Measurements from ENCODE around the gene PHC3. TPM values are rescaled to one million over a fixed set of nuclear protein-coding genes. Genes with fewer than 3 reads are reported as not detected.

Gene PHC3
- total RNA-seq, 2 experiments from 2014 or later = 143 to 150 TPM

GRCh38 chr3:170154569-170155143 is 26.9 kb downstream of the PHC3 start:
- Mint-ChIP-seq H3K27me3 (no peaks in the 10 kb centered on the region), H3K36me3 (ENCODE audit: low read depth) (peaks cover 63% of the 10 kb centered on the region), H3K4me3 (peak overlapping the region; percentile 85), H3K4me1 (ENCODE audit: low read depth) (peaks cover 66% of the 10 kb centered on the region), H3K27ac (peak overlapping the region; percentile 92), H3K9me3 (no peaks in the 10 kb centered on the region)
- H3K9me3 ChIP-seq (ENCODE audit: control insufficient read depth in 1 of 2, insufficient read depth in 1 of 2, low read length in 2 of 2) = no peaks in the 10 kb centered on the region
- TF ChIP-seq, protein P1, sequence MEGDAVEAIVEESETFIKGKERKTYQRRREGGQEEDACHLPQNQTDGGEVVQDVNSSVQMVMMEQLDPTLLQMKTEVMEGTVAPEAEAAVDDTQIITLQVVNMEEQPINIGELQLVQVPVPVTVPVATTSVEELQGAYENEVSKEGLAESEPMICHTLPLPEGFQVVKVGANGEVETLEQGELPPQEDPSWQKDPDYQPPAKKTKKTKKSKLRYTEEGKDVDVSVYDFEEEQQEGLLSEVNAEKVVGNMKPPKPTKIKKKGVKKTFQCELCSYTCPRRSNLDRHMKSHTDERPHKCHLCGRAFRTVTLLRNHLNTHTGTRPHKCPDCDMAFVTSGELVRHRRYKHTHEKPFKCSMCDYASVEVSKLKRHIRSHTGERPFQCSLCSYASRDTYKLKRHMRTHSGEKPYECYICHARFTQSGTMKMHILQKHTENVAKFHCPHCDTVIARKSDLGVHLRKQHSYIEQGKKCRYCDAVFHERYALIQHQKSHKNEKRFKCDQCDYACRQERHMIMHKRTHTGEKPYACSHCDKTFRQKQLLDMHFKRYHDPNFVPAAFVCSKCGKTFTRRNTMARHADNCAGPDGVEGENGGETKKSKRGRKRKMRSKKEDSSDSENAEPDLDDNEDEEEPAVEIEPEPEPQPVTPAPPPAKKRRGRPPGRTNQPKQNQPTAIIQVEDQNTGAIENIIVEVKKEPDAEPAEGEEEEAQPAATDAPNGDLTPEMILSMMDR (IDR thresholded peaks at IDR 0.05) = no peak
- peak in 3 of 14 experiments; percentile 28 to 44 (median 33) for DNase-seq
- H3K36me3 ChIP-seq (ENCODE audit: insufficient read depth, low read length) = peaks cover 17% of the 10 kb centered on the region
- peak overlapping the region; percentile 3 to 60 for H3K27ac ChIP-seq (ENCODE audit: low read depth in 1 of 2, low read length in 2 of 2)
- ATAC-seq (ENCODE audit: poor library complexity) = peak; percentile 89
- peaks cover 35% of the 10 kb centered on the region for H3K4me1 ChIP-seq (ENCODE audit: insufficient read depth, low read length)
- intact Hi-C loops (cut with DNase I, micrococcal nuclease) = loop anchor here in 1 of 2 experiments (2.0 kb wide), 1 partner anchor 26 kb away; the partner anchor contains the start of gene PHC3
- ChIA-PET POLR2A (interaction anchor here (0.5 to 2.7 kb wide), 15 partner anchors 9 to 383 kb away, joined by 3 to 30 read pairs (median 4); partner anchors contain the start of genes PHC3, PRKCI and SEC62), CTCF (interaction anchor here (0.6 to 1.5 kb wide), 3 partner anchors 9 to 17 kb away, joined by 3 read pairs; no protein-coding TSS in a partner anchor)
- H3K27me3 ChIP-seq (ENCODE audit: control insufficient read depth in 1 of 2, insufficient read depth in 2 of 2, low read length in 2 of 2) = no peaks in the 10 kb centered on the region
- H3K4me3 ChIP-seq (ENCODE audit: low read length) = no peak overlapping the region

- H3K36me3 ChIP-seq (ENCODE audit: insufficient read depth, low read length) = peaks cover 19% of the 10 kb centered on the region
- POLR2A ChIA-PET = interaction anchor here (0.8 to 2.7 kb wide), 14 partner anchors 10 to 382 kb away, joined by 3 to 30 read pairs (median 4); partner anchors contain the start of genes PHC3, PRKCI and SEC62
- peaks cover 63% of the 10 kb centered on the region for H3K4me1 Mint-ChIP-seq (ENCODE audit: low read depth)
- TF ChIP-seq, protein P1 (IDR thresholded peaks at IDR 0.05) = no peak
- peaks cover 35% of the 10 kb centered on the region for H3K4me1 ChIP-seq (ENCODE audit: insufficient read depth, low read length)
- intact Hi-C loops (cut with DNase I, micrococcal nuclease) = loop anchor here in 1 of 2 experiments (2.0 kb wide), 1 partner anchor 27 kb away; the partner anchor contains the start of gene PHC3
- ATAC-seq (ENCODE audit: poor library complexity) (no peak), DNase-seq (no peak)
- no peak overlapping the region for H3K4me3 ChIP-seq (ENCODE audit: low read length)
- H3K9me3 Mint-ChIP-seq = no peaks in the 10 kb centered on the region
- H3K27ac ChIP-seq (ENCODE audit: low read depth in 1 of 2, low read length in 2 of 2) = peak overlapping the region; percentile 1 to 60
- peaks cover 63% of the 10 kb centered on the region for H3K36me3 Mint-ChIP-seq (ENCODE audit: low read depth)
- no peaks in the 10 kb centered on the region for H3K27me3 ChIP-seq (ENCODE audit: control insufficient read depth in 1 of 2, insufficient read depth in 2 of 2, low read length in 2 of 2)
- H3K27me3 Mint-ChIP-seq = no peaks in the 10 kb centered on the region
- peak overlapping the region; percentile 85 for H3K4me3 Mint-ChIP-seq
- CTCF ChIA-PET = interaction anchor here (1.3 to 1.5 kb wide), 2 partner anchors 15 to 18 kb away, joined by 3 read pairs; no protein-coding TSS in a partner anchor
- H3K27ac Mint-ChIP-seq = peak overlapping the region; percentile 92
- no peaks in the 10 kb centered on the region for H3K9me3 ChIP-seq (ENCODE audit: control insufficient read depth in 1 of 2, insufficient read depth in 1 of 2, low read length in 2 of 2)
Measured at GRCh38 chr3:170154084-170154483, 27.4 kb downstream of the PHC3 start.

- CTCF ChIA-PET = no interaction called here
Measured at GRCh38 chr3:170151536-170151935, 30.0 kb downstream of the PHC3 start.

More at GRCh38 chr3:170151536-170151935, 30.0 kb downstream of the PHC3 start:
- peaks cover 69% of the 10 kb centered on the region for H3K36me3 Mint-ChIP-seq (ENCODE audit: low read depth)
- no peak overlapping the region for H3K4me3 ChIP-seq (ENCODE audit: low read length)
- POLR2A ChIA-PET = interaction anchor here (0.9 to 1.2 kb wide), 2 partner anchors 27 to 71 kb away, joined by 3 read pairs; partner anchors contain the start of gene PRKCI
- H3K27ac ChIP-seq (ENCODE audit: low read depth in 1 of 2, low read length in 2 of 2) = no peak overlapping the region
- H3K36me3 ChIP-seq (ENCODE audit: insufficient read depth, low read length) = peaks cover 19% of the 10 kb centered on the region
- no peaks in the 10 kb centered on the region for H3K27me3 Mint-ChIP-seq
- no peaks in the 10 kb centered on the region for H3K9me3 ChIP-seq (ENCODE audit: control insufficient read depth in 1 of 2, insufficient read depth in 1 of 2, low read length in 2 of 2)
- intact Hi-C loops (cut with DNase I, micrococcal nuclease) = no loop called here
- TF ChIP-seq, protein P1 (IDR thresholded peaks at IDR 0.05) = no peak
- peaks cover 53% of the 10 kb centered on the region for H3K4me1 Mint-ChIP-seq (ENCODE audit: low read depth)
- DNase-seq (no peak), ATAC-seq (ENCODE audit: poor library complexity) (no peak)
- H3K9me3 Mint-ChIP-seq = no peaks in the 10 kb centered on the region
- H3K4me1 ChIP-seq (ENCODE audit: insufficient read depth, low read length) = peaks cover 30% of the 10 kb centered on the region
- no peaks in the 10 kb centered on the region for H3K27me3 ChIP-seq (ENCODE audit: control insufficient read depth in 1 of 2, insufficient read depth in 2 of 2, low read length in 2 of 2)
- no peak overlapping the region for H3K27ac Mint-ChIP-seq
- H3K4me3 Mint-ChIP-seq = no peak overlapping the region
